ENCODE results near the gene OR8G1.

- TF ChIP-seq POLR2AphosphoS5 (IDR thresholded peaks at IDR 0.05) (no peak), CTCF (IDR thresholded peaks at IDR 0.05) (no peak), POLR2A (IDR thresholded peaks at IDR 0.05) (no peak)
Observed at GRCh38 chr11:124207102-124207792, 33.6 kb upstream of the OR8G1 start.

Measured in suprapubic skin (tissue), 4 donors.